Keratinocyte (primary cell): ENCODE results near the gene FAT2. TPM values are rescaled to one million over a fixed set of nuclear protein-coding genes. Genes with fewer than 3 reads are reported as not detected.

Experiments
- DNase-seq: peaks from one replicate; pipeline ENCODE4 v3.0.0-alpha.2; 2011; ENCODE audit warnings: low read depth, missing footprints, low spot score
- FAIRE-seq: peaks from 2 replicates; lab custom pipeline; 2011; peaks lifted over from hg19 to GRCh38; lab: Jason Lieb, UNC
- H2AFZ ChIP-seq: 2 replicates; pipeline ENCODE4 v1.6.0; 2012; ENCODE audit warnings: low read length, control low read depth, inconsistent platforms; ENCODE audit not compliant: control insufficient read depth
- H3K27ac ChIP-seq: 2 replicates; pipeline ENCODE4 v1.5.1; 2011; ENCODE audit warnings: low read length; ENCODE audit not compliant: control insufficient read depth, insufficient read depth
- H3K27me3 ChIP-seq: 3 replicates; pipeline ENCODE4 v1.6.0; 2011; ENCODE audit warnings: low read length; ENCODE audit not compliant: control insufficient read depth, insufficient read depth; ENCODE audit errors: extremely low read depth
- H3K36me3 ChIP-seq, 2 experiments: 2 replicates in 1 of 2; 3 replicates in 1 of 2; pipeline ENCODE4 v1.5.1; 2011; ENCODE audit warnings: low read length in 2 of 2, mild to moderate bottlenecking in 1 of 2; ENCODE audit not compliant: control insufficient read depth in 2 of 2, insufficient read depth in 2 of 2; ENCODE audit errors: extremely low read depth in 1 of 2
- H3K4me1 ChIP-seq: 3 replicates; pipeline ENCODE4 v1.5.1; 2011; ENCODE audit warnings: low read length; ENCODE audit not compliant: control insufficient read depth, insufficient read depth; ENCODE audit errors: extremely low read depth
- H3K4me2 ChIP-seq: 3 replicates; pipeline ENCODE4 v1.6.0; 2011; ENCODE audit warnings: low read depth, low read length; ENCODE audit not compliant: control insufficient read depth, insufficient read depth; ENCODE audit errors: extremely low read depth
- H3K4me3 ChIP-seq, 3 experiments: fragments of 200-600 bp in 1 of 3; sonication (generic) in 1 of 3; 2 replicates in 2 of 3; 3 replicates in 1 of 3; pipeline ENCODE4 v1.5.1; 2011 to 2016; ENCODE audit warnings: low read length in 3 of 3, mild to moderate bottlenecking in 3 of 3, control low read depth in 2 of 3, inconsistent platforms in 1 of 3, low read depth in 1 of 3, mixed read lengths in 1 of 3, mixed run types in 1 of 3, moderate library complexity in 1 of 3; ENCODE audit not compliant: control insufficient read depth in 2 of 3, insufficient read depth in 2 of 3; ENCODE audit errors: extremely low read depth in 1 of 3
- H3K79me2 ChIP-seq: 2 replicates; pipeline ENCODE4 v1.6.0; 2012; ENCODE audit warnings: low read length; ENCODE audit not compliant: control insufficient read depth, insufficient read depth
- H3K9ac ChIP-seq: 3 replicates; pipeline ENCODE4 v1.6.0; 2011; ENCODE audit warnings: low read length; ENCODE audit not compliant: control insufficient read depth, insufficient read depth; ENCODE audit errors: extremely low read depth
- H3K9me1 ChIP-seq: 3 replicates; pipeline ENCODE4 v1.6.0; 2011; ENCODE audit warnings: low read length; ENCODE audit not compliant: control insufficient read depth, insufficient read depth; ENCODE audit errors: extremely low read depth
- H3K9me3 ChIP-seq: 2 replicates; pipeline ENCODE4 v1.5.1; 2012; ENCODE audit warnings: low read depth, low read length; ENCODE audit not compliant: control insufficient read depth
- H4K20me1 ChIP-seq: 3 replicates; pipeline ENCODE4 v1.6.0; 2011; ENCODE audit warnings: low read length; ENCODE audit not compliant: control insufficient read depth, insufficient read depth; ENCODE audit errors: extremely low read depth
- EZH2 ChIP-seq: IDR thresholded peaks from one replicate; pipeline ENCODE4 v1.6.1; 2012; ENCODE audit warnings: inconsistent platforms, mild to moderate bottlenecking, low read length, moderate library complexity
- dilution Hi-C: fragments of 300-500 bp; cut with MboI; formaldehyde crosslinking; loops from one replicate; pipeline ENCODE4 v1.7.0; 2020; ENCODE audit warnings: low sequenced_read_pairs; ENCODE audit not compliant: extremely low pct_ligation_motif_present
- polyA plus RNA-seq, 5 experiments: library from polyadenylated mRNA; depleted of rRNA in 3 of 5; stranded (reverse) in 3 of 5; stranded (forward) in 1 of 5; unstranded in 1 of 5; fragments of >200 nt; gene quantifications; 1 replicate in 1 of 5; 2 replicates in 3 of 5; 3 replicates in 1 of 5; pipeline versions ENCODE4 v1.2.1 to v1.2.3, GENCODE V29; 2011 to 2012; ENCODE audit warnings: missing spikeins in 2 of 5, low read depth in 1 of 5, low replicate concordance in 1 of 5
- TF ChIP-seq, protein P1 (sequence below), 3 experiments: IDR thresholded peaks in 1 of 3; conservative IDR thresholded peaks in 1 of 3; optimal IDR thresholded peaks in 1 of 3; 2 replicates in 2 of 3; 3 replicates in 1 of 3; pipeline versions ENCODE3 to v1.5.1; 2011; ENCODE audit warnings: low read length in 3 of 3, mild to moderate bottlenecking in 3 of 3, moderate library complexity in 2 of 3, control low read depth in 1 of 3, inconsistent platforms in 1 of 3; ENCODE audit not compliant: insufficient read depth in 2 of 3; ENCODE audit errors: extremely low read depth in 1 of 3

Gene FAT2
- polyA plus RNA-seq, 1 donor (not counting 4 experiments of a cell fraction or from before 2014, with no cell fraction given): 35.0 TPM

DNA sequence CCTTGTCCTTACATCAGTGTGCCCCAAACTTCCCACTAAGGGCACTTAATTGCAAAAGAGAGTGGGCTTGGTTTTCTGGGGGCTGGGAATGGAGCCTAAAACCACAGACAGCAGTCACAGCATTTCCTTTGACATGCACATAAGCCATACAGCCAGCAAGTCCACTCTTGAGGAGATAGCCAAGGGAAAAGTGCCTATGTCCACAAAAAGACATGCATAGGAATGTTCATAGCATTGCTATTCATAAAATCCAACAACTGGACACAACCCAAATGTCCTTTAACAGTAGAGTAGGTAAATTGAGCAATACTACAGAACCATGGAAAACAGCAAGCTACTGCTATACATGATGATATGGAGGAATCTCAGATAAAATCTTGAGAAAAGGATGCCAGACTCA, 11.7 kb upstream of the FAT2 start:
- no peak overlapping the region for H3K9ac ChIP-seq
- H3K4me2 ChIP-seq: no peak overlapping the region
- H4K20me1 ChIP-seq: no peaks in the 10 kb centered on the region
- no peaks in the 10 kb centered on the region for H3K9me1 ChIP-seq
- dilution Hi-C loops: no loop called here
- no peak overlapping the region for H2AFZ ChIP-seq
- no peaks in the 10 kb centered on the region for H3K79me2 ChIP-seq
- H3K36me3 ChIP-seq: no peaks in the 10 kb centered on the region
- peaks cover 16% of the 10 kb centered on the region for H3K4me1 ChIP-seq
- no peaks in the 10 kb centered on the region for H3K9me3 ChIP-seq
- no peak overlapping the region for H3K4me3 ChIP-seq
- no peaks in the 10 kb centered on the region for H3K27me3 ChIP-seq
- DNase-seq (no peak), FAIRE-seq (peak; percentile 39)
- TF ChIP-seq EZH2: no peak
- TF ChIP-seq, protein P1, sequence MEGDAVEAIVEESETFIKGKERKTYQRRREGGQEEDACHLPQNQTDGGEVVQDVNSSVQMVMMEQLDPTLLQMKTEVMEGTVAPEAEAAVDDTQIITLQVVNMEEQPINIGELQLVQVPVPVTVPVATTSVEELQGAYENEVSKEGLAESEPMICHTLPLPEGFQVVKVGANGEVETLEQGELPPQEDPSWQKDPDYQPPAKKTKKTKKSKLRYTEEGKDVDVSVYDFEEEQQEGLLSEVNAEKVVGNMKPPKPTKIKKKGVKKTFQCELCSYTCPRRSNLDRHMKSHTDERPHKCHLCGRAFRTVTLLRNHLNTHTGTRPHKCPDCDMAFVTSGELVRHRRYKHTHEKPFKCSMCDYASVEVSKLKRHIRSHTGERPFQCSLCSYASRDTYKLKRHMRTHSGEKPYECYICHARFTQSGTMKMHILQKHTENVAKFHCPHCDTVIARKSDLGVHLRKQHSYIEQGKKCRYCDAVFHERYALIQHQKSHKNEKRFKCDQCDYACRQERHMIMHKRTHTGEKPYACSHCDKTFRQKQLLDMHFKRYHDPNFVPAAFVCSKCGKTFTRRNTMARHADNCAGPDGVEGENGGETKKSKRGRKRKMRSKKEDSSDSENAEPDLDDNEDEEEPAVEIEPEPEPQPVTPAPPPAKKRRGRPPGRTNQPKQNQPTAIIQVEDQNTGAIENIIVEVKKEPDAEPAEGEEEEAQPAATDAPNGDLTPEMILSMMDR (optimal IDR thresholded peaks at IDR 0.05 in 1 of 3, IDR thresholded peaks at IDR 0.05 in 1 of 3, conservative IDR thresholded peaks at IDR 0.05 in 1 of 3; ENCODE audit: extremely low read depth in 1 of 3, insufficient read depth in 2 of 3, low read length in 3 of 3): no peak
- no peak overlapping the region for H3K27ac ChIP-seq

GRCh38 chr5:151601391-151601790, 10.3 kb upstream of the FAT2 start:
- Histone ChIP-seq H3K9ac (no peak overlapping the region), H3K4me1 (peaks cover 30% of the 10 kb centered on the region), H3K36me3 (no peaks in the 10 kb centered on the region), H3K9me1 (no peaks in the 10 kb centered on the region), H3K27ac (no peak overlapping the region), H3K4me3 (no peak overlapping the region), H2AFZ (no peak overlapping the region), H3K9me3 (no peaks in the 10 kb centered on the region), H3K4me2 (no peak overlapping the region), H3K79me2 (no peaks in the 10 kb centered on the region), H4K20me1 (no peaks in the 10 kb centered on the region), H3K27me3 (no peaks in the 10 kb centered on the region)
- dilution Hi-C loops: no loop called here
- no peak for FAIRE-seq
- DNase-seq: no peak
- TF ChIP-seq, protein P1 (optimal IDR thresholded peaks at IDR 0.05 in 1 of 3, IDR thresholded peaks at IDR 0.05 in 1 of 3, conservative IDR thresholded peaks at IDR 0.05 in 1 of 3; ENCODE audit: extremely low read depth in 1 of 3, insufficient read depth in 2 of 3, low read length in 3 of 3): no peak
- TF ChIP-seq EZH2: no peak
